Fibroblast of skin of left biceps (primary cell): Measurements from ENCODE around the gene DSCAML1.
"Not testable (repeated sequence)": the region's sequence is repeated elsewhere in the genome, so short reads cannot be mapped to it uniquely, and the experiment has no call there.

Experiments
- DNase-seq, 2 experiments: peaks; one replicate each; pipeline ENCODE4 v3.0.0-alpha.2; 2013; ENCODE audit warnings: low read depth in 2 of 2

Gene DSCAML1

GRCh38 chr11:117410861-117411710 is 385.9 kb downstream of the DSCAML1 start:
- no peak for DNase-seq

GRCh38 chr11:117410238-117410637 is 386.8 kb downstream of the DSCAML1 start:
- DNase-seq: no peak

GRCh38 chr11:117409511-117409910 is 387.5 kb downstream of the DSCAML1 start:
- no peak for DNase-seq

GRCh38 chr11:117408356-117408755 is 388.7 kb downstream of the DSCAML1 start:
- DNase-seq: no peak

- DNase-seq: no peak
Observed at GRCh38 chr11:117407016-117407415, 390.0 kb downstream of the DSCAML1 start.

GRCh38 chr11:117405898-117406297 is 391.1 kb downstream of the DSCAML1 start:
- DNase-seq: not testable (repeated sequence)

- DNase-seq: not testable (repeated sequence)
Observed at GRCh38 chr11:117399100-117399840, 397.7 kb downstream of the DSCAML1 start.

- DNase-seq: not testable (repeated sequence)
Observed at GRCh38 chr11:117398618-117399017, 398.4 kb downstream of the DSCAML1 start.

GRCh38 chr11:117396970-117397369 is 400.0 kb downstream of the DSCAML1 start:
- no peak for DNase-seq

- DNase-seq: no peak
Observed at GRCh38 chr11:117395476-117395875, 401.5 kb downstream of the DSCAML1 start.

GRCh38 chr11:117394221-117394925 is 402.6 kb downstream of the DSCAML1 start:
- no peak for DNase-seq

GRCh38 chr11:117392979-117393378 is 404.0 kb downstream of the DSCAML1 start:
- no peak for DNase-seq

GRCh38 chr11:117392001-117392690 is 404.9 kb downstream of the DSCAML1 start:
- DNase-seq: no peak

- DNase-seq: no peak
Observed at GRCh38 chr11:117391181-117391580, 405.8 kb downstream of the DSCAML1 start.

GRCh38 chr11:117390743-117391142 is 406.3 kb downstream of the DSCAML1 start:
- DNase-seq: no peak

- DNase-seq: peak; percentile 71 to 72
Observed at GRCh38 chr11:117387992-117388755, 408.8 kb downstream of the DSCAML1 start.

GRCh38 chr11:117385906-117386305 is 411.1 kb downstream of the DSCAML1 start:
- no peak for DNase-seq

- no peak for DNase-seq
Observed at GRCh38 chr11:117385471-117385870, 411.5 kb downstream of the DSCAML1 start.

GRCh38 chr11:117384045-117384444 is 413.0 kb downstream of the DSCAML1 start:
- DNase-seq: peak; percentile 34 to 39

- DNase-seq: no peak
Observed at GRCh38 chr11:117382746-117383145, 414.3 kb downstream of the DSCAML1 start.
